Measurements from ENCODE around the gene MKNK1.

The MKNK1 gene

DNA sequence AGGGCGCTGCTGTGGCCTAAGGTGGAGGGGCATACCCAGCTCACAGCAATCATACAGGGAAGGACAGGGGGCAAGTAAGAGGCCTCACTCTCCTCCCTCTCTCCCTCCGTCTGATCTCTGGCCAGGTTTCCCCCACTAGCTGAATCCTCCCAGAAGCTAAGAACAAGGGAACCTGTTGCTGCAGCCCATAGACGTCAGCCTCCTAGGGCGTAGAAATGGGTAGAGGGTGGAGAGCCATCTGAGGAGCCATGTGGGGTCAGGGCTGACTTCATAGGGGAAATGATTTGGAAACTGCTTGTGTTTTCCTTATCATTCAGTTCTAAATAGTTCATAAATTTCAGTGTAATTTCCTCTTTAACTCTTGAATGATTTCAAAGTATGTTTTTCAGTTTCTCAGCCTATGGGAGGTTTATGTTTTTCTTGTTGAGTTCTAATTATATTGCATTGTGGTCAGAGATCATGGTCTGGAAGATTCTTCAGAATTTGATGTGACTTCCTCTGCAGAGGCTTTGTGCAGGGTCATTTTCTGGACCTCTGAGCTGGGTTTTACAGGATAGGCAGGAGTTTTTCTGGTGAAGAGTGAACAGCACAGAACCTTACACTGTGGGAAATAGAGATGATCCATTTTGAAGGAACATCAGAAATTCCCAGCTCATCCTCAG lies 14.8 kb upstream of the MKNK1 start:
- no peak for DNase-seq

DNA sequence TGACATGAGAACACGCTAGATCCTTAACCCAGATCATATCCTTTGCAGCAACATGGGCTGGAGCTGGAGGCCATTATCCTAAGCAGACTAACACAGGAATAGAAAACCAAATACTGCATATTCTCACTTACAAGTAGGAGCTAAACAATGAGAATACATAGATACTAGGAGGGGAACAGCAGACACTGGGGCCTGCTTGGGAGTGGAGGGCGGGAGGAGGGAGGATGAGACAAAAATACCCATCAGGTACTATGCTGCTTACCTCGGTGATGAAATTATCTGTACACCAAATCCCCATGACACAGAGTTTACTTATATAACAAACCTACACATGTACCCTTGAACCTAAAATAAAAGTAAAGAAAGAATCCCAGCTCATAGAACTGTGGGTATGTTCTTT lies 13.8 kb upstream of the MKNK1 start:
- no peak for DNase-seq

DNA sequence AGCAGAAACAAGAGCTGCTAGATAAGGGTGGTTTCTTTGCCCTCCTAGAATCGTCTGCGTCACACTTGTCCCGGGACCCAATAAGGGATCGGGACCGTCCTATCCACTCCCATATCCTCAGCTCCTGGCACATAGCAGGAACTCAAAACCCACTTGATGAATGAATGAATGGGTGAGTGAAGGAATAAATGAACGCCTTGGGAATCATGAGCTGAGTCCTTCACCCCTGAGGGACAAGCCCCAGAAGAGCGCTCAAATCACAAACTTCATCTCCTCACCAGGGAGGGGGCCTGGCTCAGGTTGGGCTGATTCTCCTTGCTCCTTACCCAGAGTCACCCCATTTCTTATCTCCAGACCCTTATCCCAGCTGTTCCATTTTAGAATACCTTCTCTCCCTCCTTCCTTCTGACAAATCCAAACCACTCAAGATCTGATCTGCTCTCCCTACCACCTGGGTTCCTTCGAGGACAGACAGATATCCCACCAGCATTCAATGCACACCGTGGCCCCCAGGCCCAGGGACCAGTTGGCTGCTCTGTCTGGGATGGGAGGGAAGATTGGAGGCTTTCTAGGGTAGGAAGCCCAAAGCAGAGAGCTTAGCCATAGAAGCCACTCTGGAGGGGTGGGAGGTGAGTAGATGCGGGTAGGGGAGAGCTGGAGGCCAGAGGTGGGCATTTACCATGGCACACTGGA lies 13.2 kb upstream of the MKNK1 start:
- DNase-seq: no peak

DNA sequence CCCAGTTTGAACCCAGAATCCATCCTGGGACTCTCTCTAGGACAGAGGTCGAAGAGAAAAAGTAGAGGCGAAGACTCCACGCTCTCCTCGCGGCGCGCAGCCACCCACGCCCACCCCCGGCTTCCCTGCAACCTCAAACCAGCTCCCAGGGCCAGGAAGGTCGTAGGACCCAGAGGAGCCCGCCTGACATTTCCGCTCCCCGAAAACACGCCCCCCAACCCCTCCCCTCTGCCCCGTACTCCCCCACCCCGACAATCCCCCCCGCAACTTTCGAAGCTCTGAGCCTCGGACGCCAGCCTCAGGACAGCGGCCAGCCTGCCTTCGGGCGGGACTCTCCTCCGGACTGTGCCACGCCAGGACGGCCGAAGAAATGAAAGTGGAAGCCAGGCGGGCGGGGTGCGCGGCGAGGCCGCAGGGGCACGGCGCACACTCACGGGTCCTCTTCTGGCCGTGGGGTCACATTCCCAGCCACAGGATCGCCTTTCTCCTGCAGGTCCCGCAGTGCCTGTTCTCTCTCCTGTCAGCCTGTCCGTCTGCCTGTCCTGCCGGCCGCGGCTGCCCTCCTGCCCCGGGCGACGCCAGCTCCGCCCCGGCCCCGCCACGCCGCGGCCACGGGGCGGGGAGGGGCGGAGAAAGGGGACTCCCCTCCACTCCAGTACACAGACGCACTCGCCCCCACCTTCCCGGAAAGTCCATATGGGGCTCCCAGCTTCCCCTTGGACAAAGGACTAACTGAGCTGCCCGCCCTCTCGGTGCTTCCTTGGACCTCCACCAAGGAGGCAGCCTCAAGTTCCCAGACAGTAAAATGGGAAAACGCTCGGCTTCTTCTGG lies 12.4 kb upstream of the MKNK1 start, which contains the start of gene MOB3C:
MOB3C (minus strand) TSS at position 535 of the 831 bp plus-strand sequence. CDS start 3,490 bp downstream, outside the sequence.
- DNase-seq: peak; percentile 42

DNA sequence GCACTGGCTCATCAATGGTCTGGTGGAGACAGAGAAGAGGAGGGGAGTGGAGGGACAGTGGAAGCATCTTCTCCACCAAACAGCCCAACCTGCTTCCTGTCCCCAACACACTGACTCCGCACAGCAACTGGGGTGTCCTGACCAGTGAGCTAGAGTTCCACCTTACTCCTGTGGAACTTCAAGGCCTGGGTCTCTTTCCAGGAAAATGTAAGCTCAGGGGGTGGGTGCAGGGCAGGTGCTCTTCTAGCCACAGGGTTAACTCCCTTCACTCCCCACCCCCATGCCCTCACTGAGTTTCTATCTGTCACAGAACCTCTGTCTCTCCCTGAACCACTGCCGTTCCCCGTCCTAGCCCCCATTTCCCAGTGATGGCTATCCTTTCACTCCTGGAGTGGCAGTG lies 11.7 kb upstream of the MKNK1 start:
- no peak for DNase-seq

DNA sequence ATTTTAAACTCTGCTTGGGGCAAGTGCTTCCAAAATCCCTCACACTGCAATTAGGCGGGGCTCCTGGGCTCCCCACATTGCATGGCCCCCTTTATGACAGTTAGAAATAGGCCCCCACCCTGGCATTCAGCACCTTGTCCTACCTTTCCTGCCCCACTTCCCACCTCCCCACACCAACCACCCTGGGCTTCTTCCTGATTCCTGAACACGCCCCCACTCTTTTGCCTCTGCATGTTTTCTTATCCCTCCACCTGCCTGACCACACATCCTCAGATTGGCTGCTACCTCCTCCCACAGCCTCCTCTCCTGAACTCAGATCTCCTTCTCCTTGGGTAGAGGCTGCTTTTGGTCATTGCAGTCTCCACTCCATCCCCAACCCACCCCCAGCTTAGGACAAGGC lies 11.0 kb upstream of the MKNK1 start:
- DNase-seq: no peak

DNA sequence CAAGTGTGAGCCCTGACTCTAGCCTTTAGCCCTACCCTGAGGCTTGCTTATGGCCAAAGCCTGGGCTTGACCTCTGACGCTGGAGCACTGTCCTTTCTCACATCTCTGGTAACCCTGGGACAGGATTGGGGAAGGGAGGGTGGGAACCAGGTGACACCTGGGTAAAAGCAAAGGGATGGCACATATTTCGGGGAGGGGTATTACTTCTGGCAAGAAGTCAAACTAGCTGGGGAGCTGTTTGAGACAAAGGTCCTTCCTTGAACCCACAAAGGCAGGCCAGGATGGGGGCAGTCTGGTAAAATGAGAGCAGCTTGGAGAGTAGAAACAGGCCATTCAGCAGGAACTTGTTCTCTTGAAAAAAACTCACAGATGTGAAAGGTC lies 10.5 kb upstream of the MKNK1 start:
- DNase-seq: no peak

DNA sequence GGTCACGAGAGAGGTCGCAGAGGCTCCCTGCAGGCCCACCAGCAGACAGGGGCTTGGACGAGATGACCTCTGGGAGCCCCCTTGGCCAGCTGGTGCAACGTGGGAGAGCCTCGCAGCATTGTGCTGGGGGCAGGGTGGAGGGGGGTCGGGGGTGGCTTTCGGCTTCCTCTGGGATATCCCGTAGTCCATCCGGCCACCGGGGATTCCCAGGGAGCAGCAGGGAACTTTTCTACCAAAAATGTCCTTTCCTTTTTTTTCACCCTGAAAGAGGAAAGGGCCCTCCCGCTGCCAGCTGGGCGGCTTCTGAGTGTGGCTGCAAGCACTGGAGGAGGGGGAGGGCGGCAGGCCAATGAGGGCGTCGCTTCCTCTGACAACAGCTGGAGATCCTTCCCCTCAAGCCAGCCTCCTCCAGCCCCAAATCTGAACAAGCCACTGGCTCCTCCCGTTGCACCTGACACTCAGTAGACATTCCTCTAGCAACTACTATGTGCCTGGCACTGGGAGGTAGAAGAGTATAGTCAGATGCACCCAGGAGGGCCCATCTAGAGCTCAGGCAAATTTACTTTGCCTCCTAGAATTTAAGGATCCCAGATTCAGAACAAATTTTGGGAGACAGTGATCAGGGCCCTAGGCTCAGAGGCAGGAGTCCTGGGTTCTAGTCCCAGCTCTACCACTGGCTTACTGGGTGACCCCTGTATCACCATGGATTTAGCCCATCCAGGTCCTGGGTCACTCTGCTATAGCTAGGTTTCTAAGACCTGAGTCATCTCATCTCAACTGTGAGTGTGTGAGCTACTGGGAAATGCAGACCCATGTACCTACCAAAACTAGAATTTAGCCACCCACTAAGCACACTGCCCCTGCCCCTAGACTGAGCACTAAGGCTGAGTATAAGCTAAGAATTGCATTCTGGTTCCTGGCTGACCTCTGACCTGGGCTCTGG lies 9.9 kb upstream of the MKNK1 start:
- DNase-seq: no peak

DNA sequence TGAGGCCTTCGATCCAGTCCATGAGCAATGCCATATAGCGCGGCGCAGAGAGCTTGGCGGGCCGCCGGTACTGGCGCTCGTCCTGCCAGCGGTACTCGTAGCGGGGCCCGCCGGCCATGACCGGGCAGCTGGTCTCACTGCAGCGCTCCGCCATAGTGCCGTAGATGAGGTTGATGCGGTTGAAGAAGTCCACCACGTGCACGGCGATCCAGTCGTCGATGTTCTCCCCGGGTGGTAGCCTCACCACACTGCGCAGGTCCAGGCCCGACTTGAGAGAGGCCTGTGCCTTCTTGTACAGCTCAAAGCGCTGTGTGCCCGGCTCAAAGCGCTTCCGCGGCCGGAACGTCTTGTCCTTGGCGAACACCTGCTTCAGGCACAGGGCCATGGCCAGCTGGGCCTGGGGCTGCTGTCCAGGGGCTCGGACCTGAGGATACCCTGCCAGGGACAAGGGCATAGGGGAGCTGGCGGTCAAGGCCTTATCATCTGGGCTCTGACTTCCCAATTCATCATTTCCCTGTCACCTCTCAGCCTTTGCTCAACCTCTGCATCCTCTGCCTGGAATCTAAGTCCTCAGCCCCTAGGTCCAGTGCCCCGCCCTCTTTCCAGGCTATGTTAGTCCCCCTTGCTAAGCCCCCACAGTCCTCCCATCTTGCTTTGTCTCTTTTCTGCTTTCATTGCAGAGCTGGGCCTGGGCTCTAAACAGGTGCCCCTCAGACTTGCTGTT lies 9.0 kb upstream of the MKNK1 start:
- no peak for DNase-seq

DNA sequence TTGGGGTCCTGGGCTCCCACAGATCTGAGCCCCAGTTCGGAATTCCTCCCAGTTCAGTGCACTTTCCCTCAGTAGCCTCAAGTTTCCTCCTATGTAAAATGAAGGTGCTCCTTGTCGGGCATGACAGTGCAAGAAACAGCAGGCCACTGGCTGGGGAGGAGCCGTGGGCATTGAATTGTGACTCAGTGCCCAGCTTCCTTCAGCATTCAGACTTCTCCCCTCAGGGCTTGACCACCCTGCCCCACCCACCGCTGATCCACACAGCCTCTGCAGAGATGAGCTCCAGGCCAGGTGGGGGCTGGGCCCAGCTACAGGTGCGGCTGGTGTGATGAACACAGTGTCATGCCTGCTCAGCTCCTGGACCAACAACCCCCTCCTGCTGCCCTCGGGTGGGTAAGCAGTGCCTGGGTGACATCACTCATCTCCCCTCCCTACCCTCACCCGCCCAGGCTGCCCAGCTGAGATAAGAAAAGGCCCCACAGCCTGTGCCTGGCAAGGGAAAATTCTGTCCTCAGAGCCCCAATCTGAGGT lies 7.7 kb upstream of the MKNK1 start:
- DNase-seq: no peak

DNA sequence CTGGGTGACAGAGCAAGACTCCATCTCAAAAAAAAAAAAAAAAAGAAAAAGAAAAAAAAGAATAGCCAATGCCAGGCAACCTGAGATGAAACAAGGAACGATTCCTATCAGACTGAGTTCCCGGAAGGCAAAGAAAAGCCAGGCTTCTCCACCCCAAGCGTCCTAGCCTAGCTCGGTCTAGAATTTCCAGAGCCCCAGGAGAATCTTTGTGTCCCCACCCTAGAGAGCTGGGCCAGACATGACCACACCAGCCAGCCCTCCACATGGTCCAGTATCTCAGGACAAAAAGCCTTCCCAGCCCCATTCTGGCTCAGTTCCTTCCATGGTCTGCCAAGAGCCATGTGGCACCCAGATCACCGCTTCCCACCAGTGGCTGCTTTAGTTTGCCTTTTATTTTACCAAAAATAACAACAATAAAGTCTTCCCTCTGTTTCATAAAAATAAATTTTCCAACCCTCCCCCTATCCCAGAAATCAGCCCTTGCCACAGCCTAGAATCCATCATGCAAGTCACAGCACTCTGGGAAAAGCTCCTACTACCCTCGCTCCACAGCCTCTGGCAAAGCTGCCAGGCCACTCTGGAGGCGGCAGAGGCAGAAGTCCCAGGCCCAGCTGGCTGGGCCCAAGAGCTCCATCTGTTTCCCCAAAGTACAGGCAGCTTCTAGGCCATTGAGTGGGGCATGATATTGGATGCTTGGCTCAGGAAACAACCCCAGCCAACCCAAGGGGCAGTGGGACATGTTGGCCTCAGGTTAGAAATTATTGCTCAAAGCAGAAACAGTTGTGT lies 3.5 kb upstream of the MKNK1 start:
- no peak for DNase-seq

DNA sequence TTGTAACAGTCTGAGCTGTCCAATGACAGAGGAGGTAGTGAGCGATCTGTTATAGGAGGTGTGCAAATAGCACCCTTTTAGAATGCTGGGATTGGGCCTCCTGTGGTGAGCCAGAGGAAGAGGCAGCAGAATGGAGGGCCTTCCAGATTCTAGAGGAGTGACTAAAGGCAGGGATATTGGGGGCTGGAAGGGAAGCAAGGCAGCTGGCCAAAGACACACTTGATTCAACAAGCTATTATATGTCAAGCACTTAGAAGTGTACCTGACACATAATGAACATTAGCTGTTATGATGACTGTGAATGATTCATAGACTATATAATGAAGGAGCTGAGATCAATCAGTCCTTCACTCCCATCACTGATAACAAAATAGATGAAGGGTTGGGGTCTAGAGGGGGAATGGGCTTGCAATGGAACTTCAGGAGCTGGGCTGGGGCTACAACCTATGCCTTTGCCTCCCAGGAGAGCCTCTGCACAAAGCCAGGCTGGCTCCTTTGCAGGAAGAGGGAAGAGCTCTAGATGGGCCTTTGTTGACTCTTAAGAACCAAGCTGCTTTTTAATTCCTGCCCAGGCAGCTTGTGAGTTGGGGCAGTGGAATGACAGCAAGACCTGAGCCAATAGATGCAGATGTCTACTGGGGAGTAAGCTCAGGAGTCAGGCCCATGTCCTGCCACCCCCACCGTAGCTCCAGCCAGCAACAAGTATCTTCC lies 2.3 kb upstream of the MKNK1 start:
- no peak for DNase-seq

DNA sequence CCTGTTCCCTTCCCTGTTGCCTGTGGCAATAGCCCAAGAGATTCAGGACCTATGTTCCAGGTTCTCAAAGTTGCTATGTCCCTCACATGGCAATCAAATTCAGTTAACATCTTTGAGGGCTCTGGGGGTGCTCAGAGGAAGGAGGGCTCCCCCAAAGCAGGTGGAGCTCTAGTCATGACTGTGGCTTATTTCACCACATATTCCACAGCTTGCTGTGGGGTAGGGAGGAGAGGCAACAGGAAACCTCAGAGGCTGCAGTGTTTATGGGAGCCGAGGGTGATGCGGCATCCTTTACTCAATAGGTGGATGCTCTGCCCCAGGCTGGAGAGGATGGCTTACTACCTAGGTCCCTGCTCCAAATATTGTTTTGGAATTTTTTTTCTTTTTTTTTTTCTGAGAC lies 1.2 kb upstream of the MKNK1 start:
- no peak for DNase-seq

DNA sequence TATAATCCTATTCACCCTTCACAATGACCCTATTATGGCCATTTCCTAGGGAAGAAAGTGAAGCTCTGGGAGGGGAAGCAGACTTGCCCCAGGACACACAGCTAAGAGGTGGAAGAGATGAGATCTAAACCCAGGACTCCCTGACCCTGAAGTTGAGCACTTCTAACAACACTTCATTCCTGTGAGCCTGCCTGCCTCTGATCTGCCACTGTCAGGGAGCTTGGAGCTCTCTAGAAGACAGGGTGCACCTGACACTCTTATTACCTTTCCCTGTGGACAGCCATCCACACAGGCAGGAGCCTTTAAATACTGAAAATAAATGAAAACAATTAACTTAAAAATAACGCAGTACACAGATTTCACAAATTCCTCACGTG lies 599 bp downstream of the MKNK1 start:
- DNase-seq: no peak

DNA sequence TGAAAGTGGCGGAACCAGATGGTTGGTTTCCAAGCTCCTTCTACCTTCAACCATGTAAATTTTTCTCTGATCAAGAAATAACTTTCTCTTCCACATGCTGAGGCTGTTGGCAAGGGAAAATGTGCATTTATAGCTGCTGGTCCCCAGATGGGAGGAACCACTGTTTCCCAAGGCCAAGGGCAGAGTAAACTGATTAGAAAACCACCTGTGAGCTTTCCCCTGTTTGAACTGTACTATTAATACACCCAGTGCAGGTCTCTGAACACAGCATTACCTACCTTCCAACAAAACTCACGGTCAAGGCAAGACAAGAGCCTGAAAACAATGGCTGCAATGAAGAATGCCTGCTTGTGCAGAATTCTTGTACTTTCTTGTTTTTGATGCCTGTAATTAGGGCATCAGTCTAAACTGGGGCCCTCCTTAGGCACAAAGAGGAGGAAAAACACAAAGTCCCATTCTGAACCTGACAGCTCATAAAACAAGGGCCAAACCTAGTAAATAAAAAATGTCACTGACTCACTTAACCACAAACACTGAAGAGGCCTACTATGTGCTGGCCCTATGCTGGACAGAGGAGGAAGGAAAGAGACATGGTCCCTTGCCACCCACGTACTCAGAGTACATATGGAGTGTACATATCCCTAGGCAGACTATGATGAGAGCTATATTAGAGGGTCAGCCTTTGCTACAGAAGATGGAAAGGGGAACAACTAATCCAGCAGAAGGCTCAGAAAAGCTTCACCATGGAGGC lies 2.6 kb downstream of the MKNK1 start:
- no peak for DNase-seq

DNA sequence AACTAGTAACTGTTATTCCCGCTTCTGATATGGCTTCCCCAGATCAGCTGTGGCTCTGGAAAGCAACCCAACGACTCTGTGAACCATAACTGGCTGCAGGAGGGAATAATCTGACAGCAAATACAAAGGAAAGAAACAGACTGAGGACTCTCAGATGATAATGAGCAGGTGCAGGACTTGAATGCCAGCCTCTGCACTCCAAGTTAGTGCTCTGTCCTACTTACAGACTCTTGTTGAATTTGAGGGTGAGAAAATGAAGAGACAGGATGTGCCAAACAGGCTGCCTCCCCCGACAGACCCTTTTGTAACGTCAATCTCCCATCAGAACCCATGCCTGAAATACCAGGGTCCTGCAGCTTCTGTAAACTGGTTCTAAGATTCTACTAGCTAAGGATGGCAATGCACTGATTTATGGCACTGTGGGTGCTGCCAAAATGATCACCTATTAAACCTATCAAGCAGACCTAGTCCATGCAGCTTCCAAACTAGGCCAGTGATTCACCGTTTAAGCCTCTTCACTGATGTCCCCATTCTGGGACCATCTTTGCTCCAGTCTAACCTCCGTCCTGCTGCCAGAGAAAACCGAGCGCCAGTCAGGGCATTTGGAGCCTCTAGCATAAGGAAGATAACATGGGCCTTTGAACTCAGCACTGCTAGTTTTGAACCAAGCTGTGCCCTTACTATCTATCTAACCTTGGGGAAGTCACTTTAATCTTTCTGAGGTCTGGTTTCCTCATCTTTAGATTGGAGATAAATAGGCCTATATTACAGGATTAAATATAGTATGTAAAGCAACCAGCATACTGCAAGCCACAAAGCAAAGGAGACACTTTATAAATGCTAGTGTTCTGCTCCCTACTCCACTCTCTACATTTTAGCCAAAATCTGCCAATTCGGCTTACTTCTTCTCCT lies 4.8 kb downstream of the MKNK1 start:
- no peak for DNase-seq

DNA sequence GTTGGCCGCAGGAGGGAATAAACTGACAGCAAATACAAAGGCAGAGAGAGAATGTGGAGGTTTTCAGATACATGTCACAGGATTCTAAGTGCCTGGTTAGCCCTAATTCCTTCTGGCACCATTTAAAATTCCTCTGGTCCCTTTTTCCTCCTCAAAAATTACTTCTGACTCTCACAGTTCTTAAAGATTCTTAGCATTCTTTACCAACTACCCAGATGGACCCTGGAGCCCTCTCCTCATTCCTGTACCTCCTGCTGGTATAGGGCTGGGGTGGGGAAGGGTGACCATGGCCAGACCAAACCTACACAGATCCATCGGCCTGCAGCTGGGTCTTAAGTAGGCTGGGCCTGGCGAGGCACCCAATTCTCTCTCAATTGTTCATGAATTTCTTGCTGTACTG lies 7.2 kb downstream of the MKNK1 start:
- no peak for DNase-seq

DNA sequence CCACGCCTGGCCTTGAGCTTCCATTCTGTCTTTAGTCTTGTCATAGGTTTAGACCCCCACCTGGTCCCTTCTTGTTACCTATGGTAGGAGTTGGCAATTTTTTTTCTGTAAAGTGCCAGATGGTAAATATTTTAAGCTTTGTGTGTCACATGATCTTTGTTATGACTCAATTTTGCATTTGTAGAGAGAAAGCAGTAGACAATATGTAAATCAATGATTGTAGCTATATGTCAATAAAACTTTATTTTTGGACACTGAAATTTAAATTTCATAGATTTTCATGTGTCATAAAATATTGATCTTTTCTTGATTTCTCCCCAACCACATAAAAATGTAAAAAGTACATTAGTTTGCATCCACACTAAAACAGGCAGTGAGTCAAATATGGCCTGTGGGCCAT lies 8.0 kb downstream of the MKNK1 start:
- no peak for DNase-seq
